D721Med (cell line): Measurements from ENCODE around the gene PRKCD.

Source experiments
- DNase-seq: peaks from one replicate; pipeline ENCODE4 v3.0.0; 2011; ENCODE audit warnings: low spot score; ENCODE audit not compliant: insufficient read length
- FAIRE-seq: peaks from 2 replicates; lab custom pipeline; 2011; peaks lifted over from hg19 to GRCh38; lab: Jason Lieb, UNC
- TF ChIP-seq, protein P1 (sequence below): IDR thresholded peaks from 2 replicates; pipeline ENCODE4 v1.5.1; 2012; ENCODE audit warnings: mild to moderate bottlenecking, control low read depth; ENCODE audit not compliant: insufficient read depth; ENCODE audit errors: missing control alignments

PRKCD gene

DNA sequence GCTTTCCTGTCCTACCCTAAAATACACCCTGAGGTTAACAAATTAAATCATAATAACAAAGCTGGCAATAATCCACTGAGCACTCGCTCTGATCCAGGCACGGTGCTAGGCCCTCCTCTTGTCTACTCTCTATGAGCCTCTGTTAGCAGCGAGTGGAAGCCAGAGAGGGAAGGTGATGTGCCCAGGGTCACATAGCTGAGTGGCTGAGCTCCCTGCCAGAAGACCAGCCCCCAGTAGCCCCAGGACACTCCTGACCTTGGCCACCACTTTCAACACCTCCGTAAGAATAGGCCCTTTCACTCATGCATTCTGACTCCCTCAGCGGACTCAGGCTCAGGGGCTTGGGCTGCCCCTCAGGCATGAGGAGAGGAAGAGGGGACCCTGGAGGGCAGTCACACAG is 9.5 kb upstream of the PRKCD start:
- FAIRE-seq, result no peak

DNA sequence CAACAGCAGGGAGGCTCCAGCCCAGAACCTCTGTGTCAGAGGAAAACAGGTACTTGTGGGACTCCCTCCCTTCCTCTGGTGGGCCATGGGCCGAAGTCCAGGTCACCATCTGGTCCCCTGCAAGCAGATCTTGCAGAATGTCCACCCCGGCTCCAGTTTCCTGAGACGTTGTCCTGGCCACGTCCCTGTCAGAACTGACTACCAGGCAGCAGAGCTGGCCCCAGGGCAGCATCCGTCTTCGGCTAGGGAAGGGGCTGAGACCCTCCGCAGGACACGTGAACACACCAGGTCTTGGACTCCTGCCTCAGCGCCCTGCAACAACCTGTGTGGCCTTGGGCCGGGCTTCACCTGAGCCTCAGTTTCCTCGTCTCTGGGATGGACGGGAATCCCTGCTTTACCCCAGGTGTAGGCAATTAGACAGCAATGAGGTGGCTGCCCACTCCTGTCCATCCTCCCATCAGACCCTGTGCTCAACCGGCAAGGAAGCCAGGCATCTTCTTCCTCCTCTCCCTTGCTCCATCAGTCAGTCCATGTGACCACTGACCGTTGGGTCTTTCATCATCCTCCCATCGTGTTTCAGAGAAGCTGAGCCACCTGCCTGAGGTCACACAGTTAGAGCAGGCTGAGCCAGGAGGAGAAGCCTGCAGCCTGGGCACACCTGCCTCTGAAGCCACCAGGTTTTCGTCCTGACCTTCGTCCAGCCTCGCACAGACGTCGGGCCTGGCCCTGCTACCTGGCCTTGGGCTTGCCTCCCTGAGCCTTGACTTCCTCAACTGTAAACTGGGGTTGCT is 8.9 kb upstream of the PRKCD start:
- TF ChIP-seq, protein P1, sequence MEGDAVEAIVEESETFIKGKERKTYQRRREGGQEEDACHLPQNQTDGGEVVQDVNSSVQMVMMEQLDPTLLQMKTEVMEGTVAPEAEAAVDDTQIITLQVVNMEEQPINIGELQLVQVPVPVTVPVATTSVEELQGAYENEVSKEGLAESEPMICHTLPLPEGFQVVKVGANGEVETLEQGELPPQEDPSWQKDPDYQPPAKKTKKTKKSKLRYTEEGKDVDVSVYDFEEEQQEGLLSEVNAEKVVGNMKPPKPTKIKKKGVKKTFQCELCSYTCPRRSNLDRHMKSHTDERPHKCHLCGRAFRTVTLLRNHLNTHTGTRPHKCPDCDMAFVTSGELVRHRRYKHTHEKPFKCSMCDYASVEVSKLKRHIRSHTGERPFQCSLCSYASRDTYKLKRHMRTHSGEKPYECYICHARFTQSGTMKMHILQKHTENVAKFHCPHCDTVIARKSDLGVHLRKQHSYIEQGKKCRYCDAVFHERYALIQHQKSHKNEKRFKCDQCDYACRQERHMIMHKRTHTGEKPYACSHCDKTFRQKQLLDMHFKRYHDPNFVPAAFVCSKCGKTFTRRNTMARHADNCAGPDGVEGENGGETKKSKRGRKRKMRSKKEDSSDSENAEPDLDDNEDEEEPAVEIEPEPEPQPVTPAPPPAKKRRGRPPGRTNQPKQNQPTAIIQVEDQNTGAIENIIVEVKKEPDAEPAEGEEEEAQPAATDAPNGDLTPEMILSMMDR, result no peak
- FAIRE-seq (no peak), DNase-seq (no peak)

More for the DNA sequence above, 9.5 kb upstream of the PRKCD start:
- no peak for DNase-seq
- TF ChIP-seq, protein P1, result no peak

DNA sequence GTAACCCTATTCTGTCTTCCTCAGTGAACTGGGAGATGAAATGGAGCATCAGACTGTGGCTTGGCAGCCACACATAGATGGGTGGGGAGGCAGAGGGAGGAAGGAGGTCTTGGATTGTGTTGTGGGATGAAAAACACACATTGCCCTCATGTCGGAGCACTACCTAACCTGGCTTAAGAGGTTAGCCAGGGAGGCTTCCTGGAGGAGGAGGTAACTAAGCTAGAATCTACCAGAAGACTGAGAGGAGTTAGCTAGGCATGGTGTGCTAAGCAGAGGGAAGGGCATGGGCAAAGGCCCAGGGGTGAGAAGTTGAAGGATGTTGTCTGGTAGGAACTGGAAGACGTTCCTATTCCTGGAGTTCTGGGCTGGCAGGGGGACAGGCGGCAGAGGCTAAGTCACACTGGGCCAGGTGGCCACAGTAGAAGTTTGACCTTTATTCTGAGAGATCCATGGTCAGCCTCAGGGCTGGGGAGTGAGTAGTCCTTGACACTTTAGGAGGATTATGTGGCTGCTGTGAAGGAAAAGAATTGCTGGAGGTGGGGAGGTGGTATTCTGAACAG is 7.7 kb upstream of the PRKCD start:
- DNase-seq, result no peak
- TF ChIP-seq, protein P1, result no peak
- no peak for FAIRE-seq

DNA sequence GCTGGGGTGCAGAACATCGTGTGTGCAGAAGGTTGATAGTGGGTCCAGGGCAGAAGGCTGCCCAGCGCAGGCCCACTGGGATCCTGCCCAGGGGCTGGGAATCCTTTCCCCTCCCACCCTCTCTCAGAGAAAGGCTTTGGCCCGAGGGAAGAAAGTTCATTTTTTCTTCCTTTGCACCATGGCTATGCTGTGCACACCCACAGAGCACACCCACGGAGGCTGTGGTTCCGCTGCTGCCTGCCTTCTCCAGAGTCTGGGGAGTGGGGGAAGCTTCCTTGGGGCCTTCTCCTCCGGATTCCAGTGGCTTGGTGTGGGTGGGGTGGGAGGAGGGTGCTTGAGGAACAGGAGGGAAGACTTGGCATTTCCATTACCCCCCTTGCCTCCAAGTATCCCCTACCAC is 7.0 kb upstream of the PRKCD start:
- TF ChIP-seq, protein P1, result no peak
- DNase-seq (no peak), FAIRE-seq (no peak)

DNA sequence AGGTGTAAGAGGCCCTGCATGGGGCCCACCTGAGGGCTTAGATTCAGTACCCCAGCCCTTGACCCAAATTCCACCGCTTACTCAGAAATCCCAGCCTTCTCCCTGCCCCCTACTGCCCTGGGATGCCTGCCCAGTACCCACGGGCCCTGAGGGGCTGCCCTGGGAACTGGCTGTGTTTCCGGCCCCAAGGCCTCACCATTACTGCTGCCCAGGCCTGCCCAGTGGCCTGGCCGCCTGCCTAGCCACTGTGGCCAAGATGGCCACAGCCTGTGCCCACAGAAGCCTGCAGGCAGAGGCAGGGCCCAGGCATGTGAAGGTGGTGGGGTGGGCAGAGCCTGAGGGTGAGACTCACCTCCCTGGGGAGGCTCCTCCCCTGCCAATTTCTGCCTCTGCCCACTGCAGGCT is 6.1 kb upstream of the PRKCD start:
- DNase-seq, result no peak
- no peak for FAIRE-seq
- TF ChIP-seq, protein P1, result no peak

DNA sequence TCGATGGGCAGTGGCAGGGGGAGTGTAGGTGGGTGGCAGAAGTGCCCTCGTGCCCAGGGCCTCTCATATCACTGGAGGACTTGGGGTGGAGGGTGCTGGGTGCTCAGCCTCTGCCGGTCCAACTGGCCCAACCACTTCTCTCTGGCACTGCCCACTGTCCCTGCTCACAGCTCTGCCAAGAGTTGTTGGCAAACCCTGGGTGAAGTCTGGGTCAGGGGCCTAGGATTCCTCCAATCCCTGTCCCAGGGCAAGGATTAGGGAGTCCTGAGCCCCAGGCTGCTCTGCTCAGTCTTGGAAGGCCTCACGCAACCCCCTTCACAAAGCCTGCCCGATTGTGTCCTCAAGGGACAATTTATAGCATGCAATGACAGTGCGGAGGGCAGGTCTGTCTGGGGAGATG is 5.2 kb upstream of the PRKCD start:
- DNase-seq (no peak), FAIRE-seq (no peak)
- TF ChIP-seq, protein P1, result no peak

DNA sequence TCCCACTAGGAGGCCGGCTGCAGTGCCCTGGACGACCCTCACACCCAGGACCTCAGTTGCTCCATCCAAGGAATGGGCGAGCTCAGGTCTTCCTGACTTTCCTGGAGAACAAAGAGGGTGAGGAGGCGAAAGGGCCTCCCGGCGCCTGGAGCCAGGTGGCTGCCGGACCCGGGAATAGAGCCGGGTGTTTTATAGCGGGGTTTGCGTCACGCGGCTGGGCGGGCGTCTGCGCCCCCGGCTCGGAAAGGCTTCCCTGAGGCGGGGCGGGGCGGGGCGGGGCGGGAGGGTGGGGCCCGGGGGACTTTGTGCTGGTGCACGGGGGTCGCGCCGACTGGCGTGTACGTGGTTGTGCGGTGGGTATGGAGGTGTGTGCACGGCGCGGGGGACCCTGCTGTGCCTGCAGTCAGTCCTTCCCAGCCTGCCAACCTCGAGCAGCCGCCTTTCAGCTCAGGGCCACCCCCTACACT is 4.6 kb upstream of the PRKCD start:
- FAIRE-seq (no peak), DNase-seq (no peak)
- TF ChIP-seq, protein P1, result no peak
